ENCODE measurements around the gene A1CF.

The A1CF gene

GRCh38 chr10:50861370-50861769 lies 24.1 kb downstream of the A1CF start:
- no peak for DNase-seq

- no peak for DNase-seq
These were observed 27.8 kb downstream of the A1CF start for GRCh38 chr10:50857579-50857978.

- DNase-seq: no peak
These were observed 30.0 kb downstream of the A1CF start for GRCh38 chr10:50855461-50855860.

GRCh38 chr10:50855015-50855414 lies 30.4 kb downstream of the A1CF start:
- no peak for DNase-seq

- no peak for DNase-seq
These were observed 31.9 kb downstream of the A1CF start for GRCh38 chr10:50853557-50853956.

GRCh38 chr10:50851884-50852671 lies 33.3 kb downstream of the A1CF start:
- DNase-seq: no peak

GRCh38 chr10:50850578-50851230 lies 34.7 kb downstream of the A1CF start:
- DNase-seq: no peak

- no peak for DNase-seq
These were observed 38.7 kb downstream of the A1CF start for GRCh38 chr10:50846753-50847152.

GRCh38 chr10:50837095-50837494 lies 48.3 kb downstream of the A1CF start:
- DNase-seq: no peak

- DNase-seq: no peak
These were observed 53.2 kb downstream of the A1CF start for GRCh38 chr10:50832171-50832751.

GRCh38 chr10:50830066-50830465 lies 55.4 kb downstream of the A1CF start:
- no peak for DNase-seq

- no peak for DNase-seq
These were observed 60.6 kb downstream of the A1CF start for GRCh38 chr10:50824782-50825181.

- DNase-seq: no peak
These were observed 61.6 kb downstream of the A1CF start for GRCh38 chr10:50823789-50824188.

GRCh38 chr10:50809596-50809995 lies 75.8 kb downstream of the A1CF start:
- no peak for DNase-seq

GRCh38 chr10:50807851-50808776 lies 77.3 kb downstream of the A1CF start:
- DNase-seq: no peak

- DNase-seq: no peak
These were observed 79.3 kb downstream of the A1CF start for GRCh38 chr10:50805981-50806622.

- DNase-seq: no peak
These were observed 85.8 kb downstream of the A1CF start for GRCh38 chr10:50799595-50799994.

GRCh38 chr10:50798297-50798696 lies 87.1 kb downstream of the A1CF start:
- DNase-seq: no peak

- DNase-seq: no peak
These were observed 88.7 kb downstream of the A1CF start for GRCh38 chr10:50796693-50797092.

GRCh38 chr10:50794490-50794889 lies 90.9 kb downstream of the A1CF start:
- DNase-seq: no peak

GRCh38 chr10:50788951-50789945 lies 96.2 kb downstream of the A1CF start:
- no peak for DNase-seq
